H1 (cell line): ENCODE data around the gene BYSL. TPM values are rescaled to one million over a fixed set of nuclear protein-coding genes. Genes with fewer than 3 reads are reported as not detected.

Source experiments
- BCL11A ChIP-seq, 2 experiments: IDR thresholded peaks; one replicate each; pipeline ENCODE4 v1.6.1; 2011; ENCODE audit warnings: low read depth in 2 of 2, low read length in 2 of 2, mild to moderate bottlenecking in 2 of 2
- CTBP2 ChIP-seq: IDR thresholded peaks from 2 replicates; pipeline ENCODE4 v1.7.0; 2011; ENCODE audit warnings: borderline replicate concordance, mild to moderate bottlenecking, moderate library complexity, mixed read lengths, low read length; ENCODE audit not compliant: insufficient read depth, insufficient read length
- EGR1 ChIP-seq: IDR thresholded peaks from 2 replicates; pipeline ENCODE4 v1.6.1; 2011; ENCODE audit warnings: low read depth, low read length, borderline replicate concordance
- EP300 ChIP-seq, 2 experiments: IDR thresholded peaks; 1 replicate in 1 of 2; 2 replicates in 1 of 2; pipeline ENCODE4 v1.6.1; 2011 to 2012; ENCODE audit warnings: low read depth in 2 of 2, low read length in 2 of 2, mild to moderate bottlenecking in 2 of 2, borderline replicate concordance in 1 of 2, inconsistent platforms in 1 of 2, moderate library complexity in 1 of 2
- RFX5 ChIP-seq: IDR thresholded peaks from 2 replicates; pipeline ENCODE4 v1.6.1; 2011; ENCODE audit warnings: low read depth, low read length, improper control_type of control experiment, borderline replicate concordance
- RXRA ChIP-seq: IDR thresholded peaks from 2 replicates; pipeline ENCODE4 v1.6.1; 2011; ENCODE audit warnings: low read depth, mild to moderate bottlenecking, low read length, moderate library complexity; ENCODE audit not compliant: insufficient read depth
- SAP30 ChIP-seq: fragments of 300-600 bp; sonication (generic); IDR thresholded peaks from 2 replicates; pipeline ENCODE4 v1.7.1; 2012; ENCODE audit warnings: low read length, moderate library complexity, mild to moderate bottlenecking, inconsistent platforms; ENCODE audit not compliant: insufficient read depth, insufficient replicate concordance
- SIN3A ChIP-seq, 2 experiments: IDR thresholded peaks in 1 of 2; conservative IDR thresholded peaks in 1 of 2; 2 replicates each; pipeline ENCODE4 v1.6.1; 2011 to 2012; ENCODE audit warnings: low read length in 2 of 2, improper control_type of control experiment in 1 of 2, low read depth in 1 of 2, mild to moderate bottlenecking in 1 of 2
- SIRT6 ChIP-seq: IDR thresholded peaks from one replicate; pipeline ENCODE4 v1.7.1; 2012; ENCODE audit warnings: low read length, inconsistent platforms
- YY1 ChIP-seq: IDR thresholded peaks from 2 replicates; pipeline ENCODE4 v1.6.1; 2011; ENCODE audit warnings: low read depth, mild to moderate bottlenecking, low read length
- polyA plus RNA-seq, 7 experiments: library from polyadenylated mRNA; depleted of rRNA in 3 of 7; stranded (reverse) in 5 of 7; unstranded in 2 of 7; fragments of >200 nt in 5 of 7; fragments of 200-250 nt in 2 of 7; gene quantifications; 1 replicate in 5 of 7; 2 replicates in 1 of 7; 4 replicates in 1 of 7; pipeline versions ENCODE4 v1.2.1 to v1.2.3, GENCODE V29; 2011 to 2013; ENCODE audit warnings: missing spikeins in 2 of 7, mixed read lengths in 2 of 7
- total RNA-seq: library from RNA; stranded (reverse); fragmentation: NEBNext Ultra II Directional; extraction: Animal tissue kit (Norgen Biotek cat#: 25700); gene quantifications from 2 replicates; pipeline ENCODE4 v1.2.1, GENCODE V29; 2021
- TF ChIP-seq, protein P1 (sequence below): fragments of 300-600 bp; sonication (generic); IDR thresholded peaks from 2 replicates; pipeline ENCODE4 v1.7.1; 2012; ENCODE audit warnings: low read length, moderate library complexity, mild to moderate bottlenecking, inconsistent platforms; ENCODE audit not compliant: insufficient replicate concordance

The BYSL gene
- total and polyA plus RNA-seq, 2 of the 8 experiments (the other 6 are each of a cell fraction or from before 2014, with no cell fraction given), result 37.3 to 49.2 TPM

DNA sequence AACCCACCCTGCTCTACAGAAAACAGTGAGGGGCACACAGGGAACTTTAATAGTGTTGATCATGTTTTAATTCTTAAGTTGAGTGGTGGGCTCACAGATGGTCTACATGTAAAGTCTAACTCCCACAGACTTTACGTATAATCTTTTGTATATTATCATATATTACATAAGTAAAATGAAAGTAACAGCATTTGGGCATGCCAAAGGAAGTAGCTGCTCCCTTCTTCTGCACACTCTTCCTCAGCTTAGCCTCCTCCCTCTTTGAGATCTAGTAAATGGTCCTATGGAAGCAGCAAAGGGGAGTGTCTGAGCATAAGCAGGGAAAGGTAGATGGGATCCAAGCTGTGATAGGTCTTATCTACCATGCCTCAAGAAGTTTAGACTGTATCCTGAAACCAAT is 11.6 kb upstream of the BYSL start (continued):
- TF ChIP-seq, protein P1, sequence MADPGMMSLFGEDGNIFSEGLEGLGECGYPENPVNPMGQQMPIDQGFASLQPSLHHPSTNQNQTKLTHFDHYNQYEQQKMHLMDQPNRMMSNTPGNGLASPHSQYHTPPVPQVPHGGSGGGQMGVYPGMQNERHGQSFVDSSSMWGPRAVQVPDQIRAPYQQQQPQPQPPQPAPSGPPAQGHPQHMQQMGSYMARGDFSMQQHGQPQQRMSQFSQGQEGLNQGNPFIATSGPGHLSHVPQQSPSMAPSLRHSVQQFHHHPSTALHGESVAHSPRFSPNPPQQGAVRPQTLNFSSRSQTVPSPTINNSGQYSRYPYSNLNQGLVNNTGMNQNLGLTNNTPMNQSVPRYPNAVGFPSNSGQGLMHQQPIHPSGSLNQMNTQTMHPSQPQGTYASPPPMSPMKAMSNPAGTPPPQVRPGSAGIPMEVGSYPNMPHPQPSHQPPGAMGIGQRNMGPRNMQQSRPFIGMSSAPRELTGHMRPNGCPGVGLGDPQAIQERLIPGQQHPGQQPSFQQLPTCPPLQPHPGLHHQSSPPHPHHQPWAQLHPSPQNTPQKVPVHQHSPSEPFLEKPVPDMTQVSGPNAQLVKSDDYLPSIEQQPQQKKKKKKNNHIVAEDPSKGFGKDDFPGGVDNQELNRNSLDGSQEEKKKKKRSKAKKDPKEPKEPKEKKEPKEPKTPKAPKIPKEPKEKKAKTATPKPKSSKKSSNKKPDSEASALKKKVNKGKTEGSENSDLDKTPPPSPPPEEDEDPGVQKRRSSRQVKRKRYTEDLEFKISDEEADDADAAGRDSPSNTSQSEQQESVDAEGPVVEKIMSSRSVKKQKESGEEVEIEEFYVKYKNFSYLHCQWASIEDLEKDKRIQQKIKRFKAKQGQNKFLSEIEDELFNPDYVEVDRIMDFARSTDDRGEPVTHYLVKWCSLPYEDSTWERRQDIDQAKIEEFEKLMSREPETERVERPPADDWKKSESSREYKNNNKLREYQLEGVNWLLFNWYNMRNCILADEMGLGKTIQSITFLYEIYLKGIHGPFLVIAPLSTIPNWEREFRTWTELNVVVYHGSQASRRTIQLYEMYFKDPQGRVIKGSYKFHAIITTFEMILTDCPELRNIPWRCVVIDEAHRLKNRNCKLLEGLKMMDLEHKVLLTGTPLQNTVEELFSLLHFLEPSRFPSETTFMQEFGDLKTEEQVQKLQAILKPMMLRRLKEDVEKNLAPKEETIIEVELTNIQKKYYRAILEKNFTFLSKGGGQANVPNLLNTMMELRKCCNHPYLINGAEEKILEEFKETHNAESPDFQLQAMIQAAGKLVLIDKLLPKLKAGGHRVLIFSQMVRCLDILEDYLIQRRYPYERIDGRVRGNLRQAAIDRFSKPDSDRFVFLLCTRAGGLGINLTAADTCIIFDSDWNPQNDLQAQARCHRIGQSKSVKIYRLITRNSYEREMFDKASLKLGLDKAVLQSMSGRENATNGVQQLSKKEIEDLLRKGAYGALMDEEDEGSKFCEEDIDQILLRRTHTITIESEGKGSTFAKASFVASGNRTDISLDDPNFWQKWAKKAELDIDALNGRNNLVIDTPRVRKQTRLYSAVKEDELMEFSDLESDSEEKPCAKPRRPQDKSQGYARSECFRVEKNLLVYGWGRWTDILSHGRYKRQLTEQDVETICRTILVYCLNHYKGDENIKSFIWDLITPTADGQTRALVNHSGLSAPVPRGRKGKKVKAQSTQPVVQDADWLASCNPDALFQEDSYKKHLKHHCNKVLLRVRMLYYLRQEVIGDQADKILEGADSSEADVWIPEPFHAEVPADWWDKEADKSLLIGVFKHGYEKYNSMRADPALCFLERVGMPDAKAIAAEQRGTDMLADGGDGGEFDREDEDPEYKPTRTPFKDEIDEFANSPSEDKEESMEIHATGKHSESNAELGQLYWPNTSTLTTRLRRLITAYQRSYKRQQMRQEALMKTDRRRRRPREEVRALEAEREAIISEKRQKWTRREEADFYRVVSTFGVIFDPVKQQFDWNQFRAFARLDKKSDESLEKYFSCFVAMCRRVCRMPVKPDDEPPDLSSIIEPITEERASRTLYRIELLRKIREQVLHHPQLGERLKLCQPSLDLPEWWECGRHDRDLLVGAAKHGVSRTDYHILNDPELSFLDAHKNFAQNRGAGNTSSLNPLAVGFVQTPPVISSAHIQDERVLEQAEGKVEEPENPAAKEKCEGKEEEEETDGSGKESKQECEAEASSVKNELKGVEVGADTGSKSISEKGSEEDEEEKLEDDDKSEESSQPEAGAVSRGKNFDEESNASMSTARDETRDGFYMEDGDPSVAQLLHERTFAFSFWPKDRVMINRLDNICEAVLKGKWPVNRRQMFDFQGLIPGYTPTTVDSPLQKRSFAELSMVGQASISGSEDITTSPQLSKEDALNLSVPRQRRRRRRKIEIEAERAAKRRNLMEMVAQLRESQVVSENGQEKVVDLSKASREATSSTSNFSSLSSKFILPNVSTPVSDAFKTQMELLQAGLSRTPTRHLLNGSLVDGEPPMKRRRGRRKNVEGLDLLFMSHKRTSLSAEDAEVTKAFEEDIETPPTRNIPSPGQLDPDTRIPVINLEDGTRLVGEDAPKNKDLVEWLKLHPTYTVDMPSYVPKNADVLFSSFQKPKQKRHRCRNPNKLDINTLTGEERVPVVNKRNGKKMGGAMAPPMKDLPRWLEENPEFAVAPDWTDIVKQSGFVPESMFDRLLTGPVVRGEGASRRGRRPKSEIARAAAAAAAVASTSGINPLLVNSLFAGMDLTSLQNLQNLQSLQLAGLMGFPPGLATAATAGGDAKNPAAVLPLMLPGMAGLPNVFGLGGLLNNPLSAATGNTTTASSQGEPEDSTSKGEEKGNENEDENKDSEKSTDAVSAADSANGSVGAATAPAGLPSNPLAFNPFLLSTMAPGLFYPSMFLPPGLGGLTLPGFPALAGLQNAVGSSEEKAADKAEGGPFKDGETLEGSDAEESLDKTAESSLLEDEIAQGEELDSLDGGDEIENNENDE, result no peak
- TF ChIP-seq SIN3A (conservative IDR thresholded peaks at IDR 0.05 in 1 of 2, IDR thresholded peaks at IDR 0.05 in 1 of 2; ENCODE audit: low read depth in 1 of 2, low read length in 2 of 2) (no peak), CTBP2 (no peak), YY1 (no peak), SAP30 (no peak), EGR1 (no peak), EP300 (IDR thresholded peaks at IDR 0.05; ENCODE audit: borderline replicate concordance in 1 of 2, low read depth in 2 of 2, low read length in 2 of 2) (no peak), RFX5 (no peak), SIRT6 (no peak), RXRA (no peak), BCL11A (IDR thresholded peaks at IDR 0.05; ENCODE audit: low read depth in 2 of 2, low read length in 2 of 2) (no peak)
